ENCODE data around the gene ANKFN1. TPM values are rescaled to one million over a fixed set of nuclear protein-coding genes. Genes with fewer than 3 reads are reported as not detected.

Gene ANKFN1
- total RNA-seq, 1 experiment from 2014 or later: 0.49 TPM

- Mint-ChIP-seq H3K36me3 (ENCODE audit: insufficient read depth, unreplicated experiment) (no peaks in the 10 kb centered on the region), H3K9me3 (ENCODE audit: unreplicated experiment) (no peaks in the 10 kb centered on the region), H3K27me3 (ENCODE audit: insufficient read depth, unreplicated experiment) (peaks cover 8% of the 10 kb centered on the region), H3K27ac (ENCODE audit: low read depth, unreplicated experiment) (no peak overlapping the region), H3K4me1 (ENCODE audit: insufficient read depth, unreplicated experiment) (no peaks in the 10 kb centered on the region), H3K4me3 (ENCODE audit: unreplicated experiment) (no peak overlapping the region)
- CTCF ChIA-PET: interaction anchor here (1.2 to 2.5 kb wide), 3 partner anchors 10 to 219 kb away, joined by 3 to 13 read pairs (median 5); no protein-coding TSS in a partner anchor
- no TSS peak for BruUV-seq (replicated peaks)
- DNase-seq (ENCODE audit: unreplicated experiment): no peak
- no peak for TF ChIP-seq CTCF (IDR thresholded peaks at IDR 0.05; ENCODE audit: unreplicated experiment)
- POLR2A ChIA-PET: interaction anchor here (0.7 kb wide), 1 partner anchor 33 kb away, joined by 3 read pairs; no protein-coding TSS in a partner anchor
- intact Hi-C loops (cut with micrococcal nuclease): no loop called here
Observed at GRCh38 chr17:56497132-56497531, 343.9 kb downstream of the ANKFN1 start.

GRCh38 chr17:56499799-56500388, 346.6 kb downstream of the ANKFN1 start:
- intact Hi-C loops (cut with micrococcal nuclease): loop anchor here (1.0 to 2.0 kb wide), 2 partner anchors 216 to 281 kb away; no protein-coding TSS in a partner anchor
- ChIA-PET POLR2A (no interaction called here), CTCF (interaction anchor here (0.6 to 1.6 kb wide), 22 partner anchors 9 to 443 kb away, joined by 3 to 22 read pairs (median 4); no protein-coding TSS in a partner anchor)
- H3K27me3 Mint-ChIP-seq (ENCODE audit: insufficient read depth, unreplicated experiment): peaks cover 8% of the 10 kb centered on the region
- no peaks in the 10 kb centered on the region for H3K4me1 Mint-ChIP-seq (ENCODE audit: insufficient read depth, unreplicated experiment)
- H3K4me3 Mint-ChIP-seq (ENCODE audit: unreplicated experiment): no peak overlapping the region
- peak; percentile 35 for TF ChIP-seq CTCF (IDR thresholded peaks at IDR 0.05; ENCODE audit: unreplicated experiment)
- H3K27ac Mint-ChIP-seq (ENCODE audit: low read depth, unreplicated experiment): no peak overlapping the region
- no peaks in the 10 kb centered on the region for H3K9me3 Mint-ChIP-seq (ENCODE audit: unreplicated experiment)
- H3K36me3 Mint-ChIP-seq (ENCODE audit: insufficient read depth, unreplicated experiment): no peaks in the 10 kb centered on the region
- no TSS peak for BruUV-seq (replicated peaks)
- peak; percentile 56 for DNase-seq (ENCODE audit: unreplicated experiment)

GRCh38 chr17:56502120-56502654, 348.9 kb downstream of the ANKFN1 start:
- BruUV-seq (replicated peaks): no TSS peak
- Mint-ChIP-seq H3K27ac (ENCODE audit: low read depth, unreplicated experiment) (no peak overlapping the region), H3K4me3 (ENCODE audit: unreplicated experiment) (no peak overlapping the region), H3K4me1 (ENCODE audit: insufficient read depth, unreplicated experiment) (no peaks in the 10 kb centered on the region), H3K36me3 (ENCODE audit: insufficient read depth, unreplicated experiment) (no peaks in the 10 kb centered on the region), H3K27me3 (ENCODE audit: insufficient read depth, unreplicated experiment) (peaks cover 8% of the 10 kb centered on the region), H3K9me3 (ENCODE audit: unreplicated experiment) (no peaks in the 10 kb centered on the region)
- intact Hi-C loops (cut with micrococcal nuclease): no loop called here
- TF ChIP-seq CTCF (IDR thresholded peaks at IDR 0.05; ENCODE audit: unreplicated experiment): no peak
- no peak for DNase-seq (ENCODE audit: unreplicated experiment)
- CTCF ChIA-PET: interaction anchor here (0.7 to 1.6 kb wide), 7 partner anchors 11 to 214 kb away, joined by 3 to 6 read pairs (median 4); no protein-coding TSS in a partner anchor
- POLR2A ChIA-PET: no interaction called here

- H3K27me3 Mint-ChIP-seq (ENCODE audit: insufficient read depth, unreplicated experiment): peaks cover 8% of the 10 kb centered on the region
- no peak for DNase-seq (ENCODE audit: unreplicated experiment)
- H3K4me1 Mint-ChIP-seq (ENCODE audit: insufficient read depth, unreplicated experiment): no peaks in the 10 kb centered on the region
- no peaks in the 10 kb centered on the region for H3K36me3 Mint-ChIP-seq (ENCODE audit: insufficient read depth, unreplicated experiment)
- TF ChIP-seq CTCF (IDR thresholded peaks at IDR 0.05; ENCODE audit: unreplicated experiment): no peak
- no TSS peak for BruUV-seq (replicated peaks)
- intact Hi-C loops (cut with micrococcal nuclease): no loop called here
- no peak overlapping the region for H3K4me3 Mint-ChIP-seq (ENCODE audit: unreplicated experiment)
- H3K9me3 Mint-ChIP-seq (ENCODE audit: unreplicated experiment): no peaks in the 10 kb centered on the region
- ChIA-PET POLR2A (no interaction called here), CTCF (no interaction called here)
- H3K27ac Mint-ChIP-seq (ENCODE audit: low read depth, unreplicated experiment): no peak overlapping the region
Observed at GRCh38 chr17:56505154-56505756, 352.0 kb downstream of the ANKFN1 start.

Data from MCF 10A (cell line).